Mucosa of descending colon (tissue), 3 donors: ENCODE results near the gene SPG21. TPM values are rescaled to one million over a fixed set of nuclear protein-coding genes. Genes with fewer than 3 reads are reported as not detected.

Source experiments
- ATAC-seq: fragments of 200-7000 bp; cut with Tn5 transposase; one replicate; pipeline ENCODE4 v1.9.1; 2020; ENCODE audit warnings: mild to moderate bottlenecking, moderate library complexity
- DNase-seq, 3 donors: peaks; one replicate each; pipeline ENCODE4 v3.0.0-alpha.2; 2020
- H3K36me3 ChIP-seq: fragments of 200-600 bp; one replicate; pipeline ENCODE4 v1.8.0; 2021; ENCODE audit warnings: low read depth, mild to moderate bottlenecking
- H3K4me1 ChIP-seq: fragments of 200-600 bp; one replicate; pipeline ENCODE4 v1.8.0; 2021; ENCODE audit warnings: low read depth, mild to moderate bottlenecking
- H3K4me3 ChIP-seq: fragments of 200-600 bp; one replicate; pipeline ENCODE4 v1.8.0; 2021; ENCODE audit warnings: mild to moderate bottlenecking
- H3K9me3 ChIP-seq: fragments of 200-600 bp; one replicate; pipeline ENCODE4 v1.8.0; 2021; ENCODE audit warnings: mild to moderate bottlenecking
- intact Hi-C, 2 donors: fragments of 100-400 bp; cut with DNase I in 1 of 2; cut with micrococcal nuclease in 1 of 2; formaldehyde crosslinking; loops; one replicate each; pipeline versions ENCODE4 v1.11.0 to v1.11.1; 2022; cut with DNase I, micrococcal nuclease
- total RNA-seq, 3 donors: library from RNA; stranded (reverse); fragmentation: NEBNext Ultra II Directional in 2 of 3; extraction: Animal tissue kit (Norgen Biotek cat#: 25700) in 2 of 3; gene quantifications; one replicate each; pipeline versions ENCODE4 v1.2.1 to v1.2.4, GENCODE V29; 2021 to 2023
- TF ChIP-seq, protein P1 (sequence below): fragments of 200-600 bp; IDR thresholded peaks from one replicate; pipeline ENCODE4 v1.8.0; 2022; ENCODE audit warnings: antibody characterized with exemption, mild to moderate bottlenecking
- donor health status: DM: no; HTN: no; CAD: no; lungs with moderate emphysema.
- donor health status: DM: no; HTN: no; CAD: no.
- donor health status: DM: no; HTN: yes; CAD: no.

The SPG21 gene
- total RNA-seq, 3 donors from 2014 or later = 60.9 to 90.6 (median 65.9) TPM

GRCh38 chr15:64961013-64961412 lies 28.7 kb downstream of the SPG21 start:
- DNase-seq (no peak), ATAC-seq (no peak)
- Histone ChIP-seq H3K4me1 (no peaks in the 10 kb centered on the region), H3K9me3 (no peaks in the 10 kb centered on the region), H3K4me3 (no peak overlapping the region), H3K36me3 (peaks cover 21% of the 10 kb centered on the region)
- intact Hi-C loops = no loop called here
- TF ChIP-seq, protein P1, sequence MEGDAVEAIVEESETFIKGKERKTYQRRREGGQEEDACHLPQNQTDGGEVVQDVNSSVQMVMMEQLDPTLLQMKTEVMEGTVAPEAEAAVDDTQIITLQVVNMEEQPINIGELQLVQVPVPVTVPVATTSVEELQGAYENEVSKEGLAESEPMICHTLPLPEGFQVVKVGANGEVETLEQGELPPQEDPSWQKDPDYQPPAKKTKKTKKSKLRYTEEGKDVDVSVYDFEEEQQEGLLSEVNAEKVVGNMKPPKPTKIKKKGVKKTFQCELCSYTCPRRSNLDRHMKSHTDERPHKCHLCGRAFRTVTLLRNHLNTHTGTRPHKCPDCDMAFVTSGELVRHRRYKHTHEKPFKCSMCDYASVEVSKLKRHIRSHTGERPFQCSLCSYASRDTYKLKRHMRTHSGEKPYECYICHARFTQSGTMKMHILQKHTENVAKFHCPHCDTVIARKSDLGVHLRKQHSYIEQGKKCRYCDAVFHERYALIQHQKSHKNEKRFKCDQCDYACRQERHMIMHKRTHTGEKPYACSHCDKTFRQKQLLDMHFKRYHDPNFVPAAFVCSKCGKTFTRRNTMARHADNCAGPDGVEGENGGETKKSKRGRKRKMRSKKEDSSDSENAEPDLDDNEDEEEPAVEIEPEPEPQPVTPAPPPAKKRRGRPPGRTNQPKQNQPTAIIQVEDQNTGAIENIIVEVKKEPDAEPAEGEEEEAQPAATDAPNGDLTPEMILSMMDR = no peak

DNA sequence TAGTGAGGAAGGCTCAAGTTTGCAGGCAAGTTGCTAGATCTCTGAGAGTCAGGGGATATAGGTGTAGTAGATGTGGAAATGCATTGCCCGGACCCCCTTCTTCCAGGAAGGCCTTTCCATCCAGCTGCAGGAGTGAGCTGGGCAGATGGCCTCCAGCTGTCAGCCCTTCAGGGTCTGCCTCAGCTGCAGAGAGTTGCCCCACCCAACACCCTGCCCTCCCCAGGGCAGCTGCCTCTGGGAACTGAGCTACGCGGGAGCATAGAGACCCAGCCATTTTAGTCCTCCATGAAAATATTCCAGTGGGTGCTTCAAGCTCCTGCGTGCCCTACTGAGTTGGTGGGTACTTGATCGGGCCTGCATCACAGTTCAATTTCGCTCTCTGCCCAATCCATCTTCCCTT lies 29.6 kb downstream of the SPG21 start:
- H3K4me1 ChIP-seq = no peaks in the 10 kb centered on the region
- H3K4me3 ChIP-seq = no peak overlapping the region
- intact Hi-C loops = no loop called here
- TF ChIP-seq, protein P1 = no peak
- ATAC-seq = no peak
- H3K36me3 ChIP-seq = peaks cover 21% of the 10 kb centered on the region
- no peak for DNase-seq
- no peaks in the 10 kb centered on the region for H3K9me3 ChIP-seq

DNA sequence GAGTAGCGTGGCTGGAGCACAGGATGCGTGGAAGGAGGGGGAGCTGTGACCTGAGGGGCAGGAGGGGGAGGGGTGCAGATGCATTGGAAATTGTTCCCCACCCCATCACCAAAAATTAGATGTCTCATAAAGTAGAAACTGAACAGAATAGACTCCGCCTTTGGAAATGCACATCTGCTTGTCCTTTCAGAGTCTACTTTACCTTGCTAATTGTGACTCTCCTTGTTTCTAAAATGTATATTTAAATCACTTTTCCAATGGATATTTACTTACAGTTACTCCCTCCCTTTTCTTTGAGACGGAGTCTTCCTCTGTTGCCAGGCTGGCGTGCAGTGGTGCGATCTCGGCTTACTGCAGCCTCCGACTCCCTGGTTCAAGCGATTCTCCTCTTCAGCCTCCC lies 30.6 kb downstream of the SPG21 start:
- no peaks in the 10 kb centered on the region for H3K4me1 ChIP-seq
- ATAC-seq (no peak), DNase-seq (no peak)
- no peaks in the 10 kb centered on the region for H3K9me3 ChIP-seq
- no peak overlapping the region for H3K4me3 ChIP-seq
- TF ChIP-seq, protein P1 = no peak
- intact Hi-C loops = no loop called here
- peaks cover 21% of the 10 kb centered on the region for H3K36me3 ChIP-seq

DNA sequence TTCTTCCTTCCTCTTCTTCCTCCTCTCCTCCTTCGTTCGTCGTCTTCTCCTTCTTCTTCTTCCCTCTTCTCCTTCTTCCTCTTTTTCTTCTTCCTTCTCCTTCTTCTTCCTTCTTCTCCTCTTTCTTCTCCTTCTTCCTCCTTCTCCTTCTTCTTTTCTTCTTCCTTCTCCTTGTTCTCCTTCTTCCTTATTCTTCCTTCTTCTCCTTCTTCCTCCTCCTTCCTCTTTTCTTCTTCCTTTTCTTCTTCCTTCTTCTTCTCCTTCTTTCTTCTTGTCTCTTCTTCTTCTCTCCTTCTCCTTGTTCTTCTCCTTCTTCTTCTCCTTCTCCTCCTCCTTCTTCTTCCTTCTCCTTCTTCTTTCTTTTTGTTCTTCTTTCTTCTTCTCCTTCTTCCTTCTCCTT lies 35.3 kb downstream of the SPG21 start:
- no peaks in the 10 kb centered on the region for H3K9me3 ChIP-seq
- no peak for DNase-seq
- TF ChIP-seq, protein P1 = no peak
- H3K36me3 ChIP-seq = peaks cover 3% of the 10 kb centered on the region
- intact Hi-C loops = no loop called here
- no peak overlapping the region for H3K4me3 ChIP-seq
- ATAC-seq = no peak
- H3K4me1 ChIP-seq = no peaks in the 10 kb centered on the region

DNA sequence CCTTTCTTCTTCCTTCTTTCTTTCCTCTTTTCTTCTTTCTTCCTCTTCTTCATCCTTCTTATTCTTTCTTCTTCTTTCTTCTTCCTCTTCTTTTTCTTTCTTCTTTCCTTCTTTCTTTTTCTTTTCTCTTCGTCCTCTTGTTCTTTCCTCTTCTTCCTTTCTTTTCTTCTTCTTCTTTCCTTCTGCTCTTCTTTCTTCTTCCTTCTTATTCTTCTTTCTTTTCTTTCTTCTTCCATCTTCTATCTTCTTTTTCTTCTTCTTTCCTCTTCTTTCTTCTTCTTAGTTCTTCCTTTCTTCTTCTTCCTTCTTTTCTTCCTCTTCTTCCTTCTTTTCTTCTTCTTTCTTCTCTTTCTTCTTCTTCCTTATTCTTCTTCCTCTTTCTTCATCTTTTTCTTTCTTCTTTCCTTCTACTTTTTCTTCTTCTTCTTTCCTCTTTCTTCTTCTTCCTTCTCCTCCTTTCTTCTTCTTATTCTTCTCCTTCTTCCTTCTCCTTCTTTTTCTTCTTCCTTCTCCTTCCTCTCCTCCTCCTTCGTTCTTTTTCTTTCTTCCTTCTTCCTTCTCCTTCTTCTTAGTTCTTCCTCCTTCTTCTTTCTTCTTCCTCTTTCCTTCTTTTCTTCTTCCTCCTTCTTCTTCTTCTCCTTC lies 37.8 kb downstream of the SPG21 start:
- H3K4me1 ChIP-seq = no peaks in the 10 kb centered on the region
- H3K36me3 ChIP-seq = no peaks in the 10 kb centered on the region
- H3K4me3 ChIP-seq = no peak overlapping the region
- H3K9me3 ChIP-seq = no peaks in the 10 kb centered on the region
- DNase-seq (no peak), ATAC-seq (no peak)
- TF ChIP-seq, protein P1 = no peak
- intact Hi-C loops = no loop called here

DNA sequence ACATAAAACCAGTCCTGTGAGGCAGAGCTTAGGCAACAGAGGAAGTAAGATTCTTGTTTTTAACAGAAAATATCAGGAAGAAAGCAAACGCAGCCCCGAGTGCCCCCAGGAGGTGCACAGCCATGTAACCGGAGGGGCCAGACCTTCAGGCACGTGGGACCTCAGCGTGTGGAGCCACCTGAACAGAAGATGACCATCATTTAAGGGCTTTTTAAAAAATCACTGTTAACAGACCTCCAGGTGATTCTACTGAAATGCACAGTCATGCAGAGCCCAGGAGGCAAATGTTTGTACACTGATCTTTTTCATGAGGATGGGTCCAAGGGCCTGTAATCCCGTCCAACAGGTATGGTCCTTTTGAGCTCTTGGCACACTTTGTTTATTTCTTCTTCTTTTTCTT lies 38.8 kb downstream of the SPG21 start:
- no peak for DNase-seq
- H3K9me3 ChIP-seq = no peaks in the 10 kb centered on the region
- no peaks in the 10 kb centered on the region for H3K4me1 ChIP-seq
- H3K36me3 ChIP-seq = no peaks in the 10 kb centered on the region
- intact Hi-C loops = no loop called here
- ATAC-seq = no peak
- TF ChIP-seq, protein P1 = no peak
- H3K4me3 ChIP-seq = no peak overlapping the region
